Glomerular visceral epithelial cell (primary cell): ENCODE data around the gene CCDC43.
"Not testable (repeated sequence)": the region's sequence is repeated elsewhere in the genome, so short reads cannot be mapped to it uniquely, and the experiment has no call there.

Source experiments
- DNase-seq: peaks from one replicate; pipeline ENCODE4 v3.0.0-alpha.2; 2016; ENCODE audit errors: extremely low spot score

Gene CCDC43

DNA sequence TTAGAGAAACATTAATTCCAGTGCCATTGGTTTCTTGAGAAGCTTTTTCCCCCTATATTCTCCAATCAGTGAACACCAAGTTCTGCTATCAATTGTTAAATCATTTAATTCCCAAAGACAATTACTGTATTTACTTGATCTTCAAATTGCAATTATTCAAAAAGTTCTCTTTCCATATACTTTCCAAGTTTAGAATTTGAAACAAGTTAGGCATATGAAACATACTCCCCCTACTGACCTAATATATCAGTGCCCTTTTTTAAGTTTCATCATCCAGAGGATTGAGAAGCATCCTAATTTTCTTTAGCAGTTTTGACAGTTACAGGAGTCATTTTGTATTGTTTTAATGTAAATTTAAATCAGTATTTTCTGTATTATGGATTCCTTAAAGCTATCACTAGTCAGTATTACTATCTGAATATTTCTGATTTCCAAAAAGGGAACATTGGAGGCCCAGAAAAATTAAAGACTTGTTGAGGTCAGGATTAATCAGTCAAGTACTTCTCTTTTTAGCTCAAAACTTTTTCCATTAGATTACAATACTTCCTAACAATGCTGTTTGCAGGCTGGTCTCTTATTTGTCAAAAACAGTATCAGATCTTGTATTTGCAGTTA lies 17.0 kb downstream of the CCDC43 start:
- DNase-seq, result peak; percentile 11

- DNase-seq, result no peak
These were observed 23.6 kb downstream of the CCDC43 start for GRCh38 chr17:44666006-44666405.

- no peak for DNase-seq
These were observed 24.7 kb downstream of the CCDC43 start for GRCh38 chr17:44664867-44665266.

DNA sequence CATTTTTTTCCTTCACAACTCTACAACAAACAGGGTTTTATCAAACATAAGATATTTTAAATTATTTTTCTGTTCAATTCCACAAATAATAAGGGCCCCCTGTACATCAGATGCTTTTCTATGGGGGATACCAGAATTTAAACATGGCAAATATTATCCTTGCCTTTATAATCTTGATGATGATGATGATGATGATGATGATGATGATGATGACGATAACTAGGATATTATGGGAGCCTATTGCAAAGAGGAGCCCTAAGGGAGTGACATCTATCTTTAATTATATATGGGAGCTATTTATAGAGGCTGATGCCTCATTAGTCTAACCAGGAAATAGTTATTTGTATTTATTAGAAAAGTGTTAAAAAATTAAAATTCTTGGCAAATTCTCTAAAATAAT lies 26.5 kb downstream of the CCDC43 start:
- no peak for DNase-seq

DNA sequence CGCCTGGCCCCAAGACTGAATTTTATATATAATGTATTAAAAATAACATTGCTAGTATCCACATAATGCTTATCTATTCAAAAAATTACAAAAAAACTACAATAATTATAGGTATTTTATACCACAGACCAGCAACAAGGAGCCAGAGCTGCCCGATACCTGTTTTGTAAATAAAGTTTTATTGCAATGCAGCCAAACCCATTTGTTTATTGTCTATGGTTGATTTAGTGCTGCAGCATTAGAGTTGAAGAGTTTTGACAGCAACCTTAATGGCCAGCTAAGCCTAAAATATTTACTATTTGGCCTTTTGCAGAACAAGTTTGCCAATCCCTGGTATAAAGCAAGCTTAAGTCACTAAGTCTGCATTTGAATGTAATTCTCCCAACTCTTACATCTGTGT lies 27.7 kb downstream of the CCDC43 start:
- no peak for DNase-seq

GRCh38 chr17:44655983-44656710 lies 33.4 kb downstream of the CCDC43 start, which contains the start of gene MEIOC:
TSS of gene MEIOC (plus strand) at chr17:44656468. CDS start at chr17:44656614, 146 bp downstream.
- DNase-seq, result peak; percentile 70

- no peak for DNase-seq
These were observed 35.6 kb downstream of the CCDC43 start for GRCh38 chr17:44653954-44654353.

DNA sequence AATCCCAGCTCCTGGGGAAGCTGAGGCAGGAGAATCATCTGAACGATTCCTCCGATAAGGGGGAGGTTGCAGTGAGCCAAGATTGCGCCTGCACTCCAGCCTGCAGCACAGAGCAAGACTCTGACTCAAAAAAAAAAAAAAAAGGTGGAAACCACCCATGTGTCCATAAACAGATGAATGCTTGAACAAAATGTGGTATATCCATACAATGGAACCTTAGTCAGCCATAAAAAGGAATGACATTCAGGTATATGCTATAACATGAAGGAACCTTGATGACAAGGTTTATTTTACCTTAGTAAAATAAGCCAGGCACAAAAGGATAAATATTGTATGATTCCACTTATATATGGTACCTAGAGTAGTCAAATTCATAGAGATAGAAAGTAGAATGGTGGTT lies 36.2 kb downstream of the CCDC43 start:
- DNase-seq, result no peak

- DNase-seq, result no peak
These were observed 36.8 kb downstream of the CCDC43 start for GRCh38 chr17:44652727-44653126.

DNA sequence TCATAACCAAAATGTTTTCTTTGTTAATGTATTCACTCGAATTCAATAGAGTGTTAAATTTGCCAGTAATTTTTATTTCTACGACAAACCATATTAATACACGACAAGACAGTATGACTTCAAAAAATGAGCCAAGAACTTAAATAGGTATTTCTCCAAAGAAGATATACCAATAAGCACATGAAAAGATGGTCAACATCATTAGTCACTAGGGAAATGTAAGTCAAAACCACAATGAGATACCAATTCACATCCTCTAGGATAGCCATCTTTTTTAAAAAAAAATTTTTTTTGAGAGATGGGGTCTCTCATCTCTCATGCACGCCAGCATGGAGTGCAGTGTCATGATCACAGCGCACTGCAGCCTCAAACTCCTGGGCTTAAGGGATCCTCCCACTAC lies 38.3 kb downstream of the CCDC43 start:
- no peak for DNase-seq

DNA sequence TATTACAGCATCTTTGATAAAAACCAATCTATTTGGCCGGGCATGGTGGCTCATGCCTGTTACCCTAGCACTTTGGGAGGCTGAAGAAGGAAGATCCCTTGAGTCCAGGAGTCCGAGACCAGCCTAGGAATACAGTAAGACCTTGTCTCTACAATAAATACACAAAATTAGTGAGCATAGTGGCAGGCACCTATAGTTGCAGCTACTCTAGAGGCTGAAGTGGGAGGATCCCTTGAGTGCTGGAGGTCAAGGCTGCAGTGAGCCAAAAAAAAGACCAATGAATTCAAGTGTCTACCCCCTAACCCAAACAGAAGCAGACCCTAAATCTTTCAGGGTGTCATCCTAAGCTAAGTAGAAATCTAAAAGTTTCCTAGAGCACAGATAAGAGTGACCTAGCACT lies 40.6 kb downstream of the CCDC43 start:
- DNase-seq, result no peak

- no peak for DNase-seq
These were observed 41.8 kb downstream of the CCDC43 start for GRCh38 chr17:44647736-44648135.

DNA sequence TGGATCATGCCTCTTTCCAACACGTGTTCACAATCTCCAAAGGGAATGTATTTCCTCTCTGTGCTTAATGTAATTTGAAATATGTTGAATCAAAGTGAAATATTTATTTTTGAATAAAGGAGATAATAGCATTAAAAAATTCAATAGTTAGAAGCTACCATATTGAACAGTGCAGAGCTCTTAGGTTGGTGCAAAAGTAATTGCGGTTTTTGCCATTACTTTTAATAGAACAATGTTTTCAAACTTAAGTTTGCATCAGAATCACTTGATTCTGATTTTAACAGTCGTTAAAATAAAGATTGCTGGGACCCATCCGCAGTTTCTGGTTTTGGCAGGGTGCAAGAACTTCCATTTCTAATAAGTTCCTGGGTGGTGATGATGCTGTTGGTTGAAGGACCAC lies 43.3 kb downstream of the CCDC43 start:
- no peak for DNase-seq

DNA sequence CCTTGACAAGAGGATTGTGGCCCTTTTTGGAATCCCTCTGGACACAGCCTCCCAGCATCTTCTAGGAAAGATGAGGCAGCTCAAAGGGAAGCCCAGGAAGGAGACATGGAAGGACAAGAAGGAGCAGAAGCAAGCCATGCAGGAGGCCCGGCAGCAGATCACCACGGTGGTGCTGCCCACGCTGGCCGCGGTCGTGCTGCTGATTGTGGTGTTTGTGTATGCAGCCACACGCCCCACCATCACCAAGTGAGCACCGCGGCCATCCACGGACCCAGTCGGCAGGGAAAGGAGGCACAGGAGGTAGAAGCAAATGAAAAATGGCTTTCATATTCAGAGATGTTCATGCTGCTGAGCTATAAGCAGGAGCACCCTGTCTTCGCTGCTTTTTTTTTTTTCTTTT lies 44.2 kb downstream of the CCDC43 start:
- DNase-seq, result no peak

- DNase-seq, result no peak
These were observed 46.7 kb downstream of the CCDC43 start for GRCh38 chr17:44642834-44643233.

- DNase-seq, result no peak
These were observed 52.5 kb downstream of the CCDC43 start for GRCh38 chr17:44637066-44637465.

- DNase-seq, result peak; percentile 41
These were observed 53.0 kb downstream of the CCDC43 start for GRCh38 chr17:44636562-44636961.

GRCh38 chr17:44634401-44634800 lies 55.2 kb downstream of the CCDC43 start:
- not testable (repeated sequence) for DNase-seq

GRCh38 chr17:44633998-44634397 lies 55.6 kb downstream of the CCDC43 start:
- DNase-seq, result no peak

GRCh38 chr17:44630703-44631102 lies 58.9 kb downstream of the CCDC43 start:
- DNase-seq, result no peak

DNA sequence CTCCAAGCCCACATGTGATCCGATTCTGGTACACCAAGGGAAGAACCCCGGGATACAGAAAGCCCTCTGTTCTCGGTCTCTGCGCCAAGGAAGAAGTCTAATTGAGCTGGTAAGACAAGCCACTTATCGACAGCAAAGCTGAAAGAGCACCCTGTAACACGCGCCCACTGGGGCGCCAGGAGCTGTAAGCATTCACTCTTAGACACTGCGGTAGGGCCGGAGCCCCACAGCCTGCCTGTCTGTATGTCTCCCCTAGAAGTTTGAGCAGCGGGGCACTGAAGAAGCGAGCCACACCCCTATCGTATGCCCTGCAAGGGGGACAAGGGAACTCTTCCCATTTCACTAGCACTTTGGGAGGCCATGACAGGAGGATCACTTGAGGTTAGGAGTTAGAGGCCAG lies 60.3 kb downstream of the CCDC43 start:
- DNase-seq, result no peak

DNA sequence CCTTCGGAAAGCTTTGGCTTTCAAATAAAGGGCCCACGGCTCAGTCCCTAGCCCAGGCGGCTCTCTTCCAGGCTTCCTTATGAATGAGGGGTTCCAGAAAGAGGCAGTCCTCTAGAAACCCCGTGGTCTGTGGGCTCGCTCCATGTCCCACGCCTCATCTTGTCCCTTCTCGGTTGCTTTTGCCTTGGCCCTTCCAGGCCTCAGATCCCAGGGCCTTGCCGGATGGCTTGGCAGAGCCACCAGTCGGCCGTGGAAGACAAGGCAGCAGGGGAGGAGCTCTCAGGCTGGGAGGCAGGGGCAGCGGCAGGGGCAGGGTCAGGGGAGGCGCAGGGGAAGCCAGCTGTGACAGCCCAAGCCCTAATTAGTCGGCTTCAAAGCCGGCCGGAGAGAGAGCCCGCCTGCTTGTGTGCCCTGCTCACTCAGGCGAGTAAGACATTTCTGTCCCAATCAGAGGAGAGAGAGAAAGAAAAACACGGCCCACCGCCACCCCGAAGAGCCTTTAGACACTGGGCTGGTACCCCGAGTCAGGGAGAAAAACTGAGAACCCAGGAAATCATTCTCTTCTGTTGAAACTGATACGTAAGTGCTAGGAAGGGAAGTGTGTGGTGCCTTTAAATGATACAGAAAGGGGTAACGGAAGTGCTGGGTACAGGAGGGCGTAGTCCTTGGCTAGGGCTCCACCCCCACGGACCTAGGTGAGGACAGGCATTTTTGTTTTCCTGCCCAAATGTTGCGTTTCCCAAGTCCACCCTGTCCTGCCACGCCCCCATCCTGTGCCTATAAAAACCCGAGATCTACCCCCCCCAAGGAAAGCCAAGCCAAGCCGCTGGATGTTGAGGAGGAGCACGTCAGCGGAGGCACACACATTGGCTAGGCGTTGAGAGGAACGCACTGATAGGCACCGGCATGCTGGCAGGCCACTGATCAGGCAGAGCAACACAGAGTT lies 61.1 kb downstream of the CCDC43 start:
- DNase-seq, result peak; percentile 87
